Tibial nerve (tissue), 3 donors: ENCODE measurements around the gene TAMM41.

Experiments
- POLR2A ChIP-seq, 2 donors: fragments of 450-650 bp; IDR thresholded peaks; one replicate each; pipeline ENCODE4 v1.6.1; 2017; ENCODE audit warnings: antibody characterized with exemption in 2 of 2, mild to moderate bottlenecking in 2 of 2, moderate library complexity in 2 of 2
- TF ChIP-seq, protein P1 (sequence below), 5 experiments: fragments of 200-600 bp in 3 of 5; fragments of 450-650 bp in 2 of 5; sonication (generic) in 3 of 5; IDR thresholded peaks; one replicate each; pipeline ENCODE4 v1.5.1; 2016 to 2019; ENCODE audit warnings: antibody characterized with exemption in 5 of 5, mild to moderate bottlenecking in 3 of 5, moderate library complexity in 2 of 5

DNA sequence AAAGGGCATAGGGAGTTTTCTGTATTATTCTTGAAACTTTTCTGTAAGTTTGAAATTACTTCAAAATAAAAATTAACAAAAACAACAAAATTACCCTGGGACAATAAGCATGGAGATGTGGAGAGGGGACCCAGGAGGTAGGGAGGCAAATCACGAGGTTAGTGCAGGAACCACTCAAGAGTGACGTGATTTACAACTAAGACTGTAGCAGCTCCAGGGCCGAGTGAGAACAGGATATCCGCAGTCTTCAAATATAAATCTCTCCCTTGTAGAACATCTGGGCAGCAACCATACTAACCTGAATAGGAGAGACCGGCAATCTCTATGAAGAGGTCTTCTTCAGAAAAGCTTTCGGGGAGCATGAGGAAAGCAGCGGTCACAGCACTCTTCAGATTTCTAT, 17.3 kb downstream of the TAMM41 start:
- TF ChIP-seq, protein P1, sequence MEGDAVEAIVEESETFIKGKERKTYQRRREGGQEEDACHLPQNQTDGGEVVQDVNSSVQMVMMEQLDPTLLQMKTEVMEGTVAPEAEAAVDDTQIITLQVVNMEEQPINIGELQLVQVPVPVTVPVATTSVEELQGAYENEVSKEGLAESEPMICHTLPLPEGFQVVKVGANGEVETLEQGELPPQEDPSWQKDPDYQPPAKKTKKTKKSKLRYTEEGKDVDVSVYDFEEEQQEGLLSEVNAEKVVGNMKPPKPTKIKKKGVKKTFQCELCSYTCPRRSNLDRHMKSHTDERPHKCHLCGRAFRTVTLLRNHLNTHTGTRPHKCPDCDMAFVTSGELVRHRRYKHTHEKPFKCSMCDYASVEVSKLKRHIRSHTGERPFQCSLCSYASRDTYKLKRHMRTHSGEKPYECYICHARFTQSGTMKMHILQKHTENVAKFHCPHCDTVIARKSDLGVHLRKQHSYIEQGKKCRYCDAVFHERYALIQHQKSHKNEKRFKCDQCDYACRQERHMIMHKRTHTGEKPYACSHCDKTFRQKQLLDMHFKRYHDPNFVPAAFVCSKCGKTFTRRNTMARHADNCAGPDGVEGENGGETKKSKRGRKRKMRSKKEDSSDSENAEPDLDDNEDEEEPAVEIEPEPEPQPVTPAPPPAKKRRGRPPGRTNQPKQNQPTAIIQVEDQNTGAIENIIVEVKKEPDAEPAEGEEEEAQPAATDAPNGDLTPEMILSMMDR (IDR thresholded peaks at IDR 0.05), result no peak
- no peak for TF ChIP-seq POLR2A (IDR thresholded peaks at IDR 0.05)
